ENCODE results near the gene PLCH2.

Gene PLCH2

GRCh38 chr1:2497891-2498290 is 21.8 kb downstream of the PLCH2 start:
- H3K36me3 ChIP-seq (ENCODE audit: control insufficient read depth, low read length): no peaks in the 10 kb centered on the region
- no peaks in the 10 kb centered on the region for H3K9me2 ChIP-seq (replicated peaks; ENCODE audit: control insufficient read depth, low read length)
- no peak overlapping the region for H3K4me3 ChIP-seq (ENCODE audit: low read length)
- no peaks in the 10 kb centered on the region for H3K79me2 ChIP-seq (ENCODE audit: control insufficient read depth, low read length)
- no peak for TF ChIP-seq EZH2phosphoT487 (IDR thresholded peaks at IDR 0.05; ENCODE audit: borderline replicate concordance, low read length)
- TF ChIP-seq CTCF (IDR thresholded peaks at IDR 0.05; ENCODE audit: low read depth, low read length, poor library complexity, severe bottlenecking): no peak
- H3F3A ChIP-seq (ENCODE audit: control insufficient read depth, insufficient read depth): no peaks in the 10 kb centered on the region
- no peaks in the 10 kb centered on the region for H3K9me3 ChIP-seq (ENCODE audit: control insufficient read depth, insufficient read depth, low read length)
- no peaks in the 10 kb centered on the region for H4K20me1 ChIP-seq (ENCODE audit: control insufficient read depth, insufficient read depth, low read depth, low read length)
- H3K27ac ChIP-seq (ENCODE audit: low read depth, low read length): no peak overlapping the region
- peaks cover 48% of the 10 kb centered on the region for H3K4me1 ChIP-seq (ENCODE audit: control insufficient read depth, low read length)
- H3K4me2 ChIP-seq (ENCODE audit: low read length): no peak overlapping the region
- no peaks in the 10 kb centered on the region for H3K27me3 ChIP-seq (ENCODE audit: control insufficient read depth, low read length)

DNA sequence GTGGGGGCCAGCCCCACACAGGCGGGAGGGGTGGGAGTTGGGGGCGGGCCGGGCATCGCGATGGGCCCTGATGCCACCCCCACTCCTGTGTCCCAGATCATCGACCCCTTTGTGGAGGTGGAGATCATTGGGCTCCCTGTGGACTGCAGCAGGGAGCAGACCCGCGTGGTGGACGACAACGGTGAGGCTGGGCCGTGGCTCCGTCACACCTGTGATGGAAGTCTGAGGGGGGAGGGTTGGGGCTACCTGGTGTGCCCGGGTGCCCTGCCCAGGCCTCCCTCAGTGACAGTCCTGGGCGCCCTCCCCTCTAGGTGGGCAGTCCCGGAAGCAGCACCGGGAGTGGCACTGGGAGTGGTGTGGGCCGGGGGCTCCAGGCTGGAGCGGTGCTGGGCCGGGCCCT is 22.6 kb downstream of the PLCH2 start:
- no peaks in the 10 kb centered on the region for H3F3A ChIP-seq (ENCODE audit: control insufficient read depth, insufficient read depth)
- H3K27ac ChIP-seq (ENCODE audit: low read depth, low read length): no peak overlapping the region
- H3K27me3 ChIP-seq (ENCODE audit: control insufficient read depth, low read length): no peaks in the 10 kb centered on the region
- no peak overlapping the region for H3K4me3 ChIP-seq (ENCODE audit: low read length)
- TF ChIP-seq EZH2phosphoT487 (IDR thresholded peaks at IDR 0.05; ENCODE audit: borderline replicate concordance, low read length) (no peak), CTCF (IDR thresholded peaks at IDR 0.05; ENCODE audit: low read depth, low read length, poor library complexity, severe bottlenecking) (no peak)
- no peaks in the 10 kb centered on the region for H3K36me3 ChIP-seq (ENCODE audit: control insufficient read depth, low read length)
- H3K9me3 ChIP-seq (ENCODE audit: control insufficient read depth, insufficient read depth, low read length): no peaks in the 10 kb centered on the region
- H3K79me2 ChIP-seq (ENCODE audit: control insufficient read depth, low read length): no peaks in the 10 kb centered on the region
- peaks cover 48% of the 10 kb centered on the region for H3K4me1 ChIP-seq (ENCODE audit: control insufficient read depth, low read length)
- H4K20me1 ChIP-seq (ENCODE audit: control insufficient read depth, insufficient read depth, low read depth, low read length): no peaks in the 10 kb centered on the region
- H3K4me2 ChIP-seq (ENCODE audit: low read length): no peak overlapping the region
- no peaks in the 10 kb centered on the region for H3K9me2 ChIP-seq (replicated peaks; ENCODE audit: control insufficient read depth, low read length)

DNA sequence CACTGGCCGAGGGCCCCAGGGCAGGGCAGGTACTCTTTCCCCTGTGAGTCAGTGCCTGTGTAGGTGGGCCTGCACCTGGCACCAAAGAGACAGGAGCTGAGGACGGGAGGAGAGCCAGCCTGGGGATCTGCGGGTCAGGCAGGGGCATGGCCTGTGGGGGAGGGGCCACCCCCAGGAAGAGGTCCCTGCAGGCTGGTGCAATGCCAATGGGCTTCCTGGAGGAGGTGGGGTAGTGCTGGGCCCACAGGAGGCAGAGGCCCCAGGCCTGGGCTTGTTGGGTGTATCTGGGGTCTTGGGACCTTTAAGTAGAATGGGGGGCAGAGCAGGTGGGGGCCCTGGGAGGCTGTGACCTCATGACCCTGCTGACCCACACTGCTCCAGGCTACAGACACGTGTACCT is 23.2 kb downstream of the PLCH2 start:
- Histone ChIP-seq H3K9me3 (ENCODE audit: control insufficient read depth, insufficient read depth, low read length) (no peaks in the 10 kb centered on the region), H3K4me1 (ENCODE audit: control insufficient read depth, low read length) (peaks cover 42% of the 10 kb centered on the region), H3K27ac (ENCODE audit: low read depth, low read length) (no peak overlapping the region), H3K27me3 (ENCODE audit: control insufficient read depth, low read length) (no peaks in the 10 kb centered on the region), H3K4me3 (ENCODE audit: low read length) (no peak overlapping the region), H3K4me2 (ENCODE audit: low read length) (no peak overlapping the region), H3K79me2 (ENCODE audit: control insufficient read depth, low read length) (no peaks in the 10 kb centered on the region), H3K9me2 (replicated peaks; ENCODE audit: control insufficient read depth, low read length) (no peaks in the 10 kb centered on the region), H4K20me1 (ENCODE audit: control insufficient read depth, insufficient read depth, low read depth, low read length) (no peaks in the 10 kb centered on the region), H3F3A (ENCODE audit: control insufficient read depth, insufficient read depth) (no peaks in the 10 kb centered on the region), H3K36me3 (ENCODE audit: control insufficient read depth, low read length) (no peaks in the 10 kb centered on the region)
- TF ChIP-seq CTCF (IDR thresholded peaks at IDR 0.05; ENCODE audit: low read depth, low read length, poor library complexity, severe bottlenecking): no peak

Data from DOHH2 (cell line).